Measurements from ENCODE around the gene CLEC20A. TPM values are rescaled to one million over a fixed set of nuclear protein-coding genes. Genes with fewer than 3 reads are reported as not detected.

Gene CLEC20A
- total and polyA plus RNA-seq, 2 experiments from 2014 or later = not detected

DNA sequence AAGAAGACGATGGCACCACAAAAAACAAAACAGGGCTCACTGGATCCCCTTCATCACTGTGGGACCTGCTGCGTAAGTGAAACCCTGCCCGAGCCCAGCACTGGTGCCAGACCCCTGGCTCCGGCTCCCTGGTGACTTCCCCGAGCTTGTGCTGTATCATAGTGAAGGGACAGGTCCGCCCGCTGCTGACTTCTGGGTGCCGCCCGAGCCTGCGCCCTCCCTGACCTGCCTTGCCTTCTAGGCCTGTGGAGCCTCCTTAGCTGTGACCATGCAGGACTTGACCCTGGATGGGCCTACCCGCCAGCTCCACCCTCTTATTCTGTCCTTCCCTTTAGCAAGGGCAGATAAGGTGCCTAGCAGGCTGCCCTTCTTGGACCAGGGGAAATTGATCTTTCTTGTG lies 24.0 kb upstream of the CLEC20A start:
- Mint-ChIP-seq H3K27ac (no peak overlapping the region), H3K9me3 (no peaks in the 10 kb centered on the region)
- DNase-seq (ENCODE audit: low spot score) = no peak

More for the DNA sequence above, 24.0 kb upstream of the CLEC20A start:
- no peaks in the 10 kb centered on the region for H3K4me1 ChIP-seq (ENCODE audit: insufficient read depth)
- no peaks in the 10 kb centered on the region for H3F3A ChIP-seq (replicated peaks; ENCODE audit: low read depth)
- H3K27me3 ChIP-seq (ENCODE audit: insufficient read depth) = no peaks in the 10 kb centered on the region
- Mint-ChIP-seq H3K4me1 (no peaks in the 10 kb centered on the region), H3K27me3 (ENCODE audit: insufficient read depth, low read depth, poor library complexity) (peaks cover 5% of the 10 kb centered on the region), H3K4me3 (no peak overlapping the region), H3K36me3 (ENCODE audit: low read depth) (no peaks in the 10 kb centered on the region)
- H3K79me2 ChIP-seq (replicated peaks; ENCODE audit: insufficient read depth) = no peaks in the 10 kb centered on the region
- no peak overlapping the region for H2AFZ ChIP-seq
- H3K36me3 ChIP-seq (ENCODE audit: insufficient read depth) = no peaks in the 10 kb centered on the region
- H3K27ac ChIP-seq (ENCODE audit: low read depth) = no peak overlapping the region
- TF ChIP-seq JUNB (IDR thresholded peaks at IDR 0.05; ENCODE audit: unreplicated experiment) = no peak
- no peak for TF ChIP-seq POLR2AphosphoS5 (IDR thresholded peaks at IDR 0.05; ENCODE audit: low read depth)
- no peak for TF ChIP-seq ZNF114 (CRISPR knock-in tag; IDR thresholded peaks at IDR 0.05)
- TF ChIP-seq, protein P1, sequence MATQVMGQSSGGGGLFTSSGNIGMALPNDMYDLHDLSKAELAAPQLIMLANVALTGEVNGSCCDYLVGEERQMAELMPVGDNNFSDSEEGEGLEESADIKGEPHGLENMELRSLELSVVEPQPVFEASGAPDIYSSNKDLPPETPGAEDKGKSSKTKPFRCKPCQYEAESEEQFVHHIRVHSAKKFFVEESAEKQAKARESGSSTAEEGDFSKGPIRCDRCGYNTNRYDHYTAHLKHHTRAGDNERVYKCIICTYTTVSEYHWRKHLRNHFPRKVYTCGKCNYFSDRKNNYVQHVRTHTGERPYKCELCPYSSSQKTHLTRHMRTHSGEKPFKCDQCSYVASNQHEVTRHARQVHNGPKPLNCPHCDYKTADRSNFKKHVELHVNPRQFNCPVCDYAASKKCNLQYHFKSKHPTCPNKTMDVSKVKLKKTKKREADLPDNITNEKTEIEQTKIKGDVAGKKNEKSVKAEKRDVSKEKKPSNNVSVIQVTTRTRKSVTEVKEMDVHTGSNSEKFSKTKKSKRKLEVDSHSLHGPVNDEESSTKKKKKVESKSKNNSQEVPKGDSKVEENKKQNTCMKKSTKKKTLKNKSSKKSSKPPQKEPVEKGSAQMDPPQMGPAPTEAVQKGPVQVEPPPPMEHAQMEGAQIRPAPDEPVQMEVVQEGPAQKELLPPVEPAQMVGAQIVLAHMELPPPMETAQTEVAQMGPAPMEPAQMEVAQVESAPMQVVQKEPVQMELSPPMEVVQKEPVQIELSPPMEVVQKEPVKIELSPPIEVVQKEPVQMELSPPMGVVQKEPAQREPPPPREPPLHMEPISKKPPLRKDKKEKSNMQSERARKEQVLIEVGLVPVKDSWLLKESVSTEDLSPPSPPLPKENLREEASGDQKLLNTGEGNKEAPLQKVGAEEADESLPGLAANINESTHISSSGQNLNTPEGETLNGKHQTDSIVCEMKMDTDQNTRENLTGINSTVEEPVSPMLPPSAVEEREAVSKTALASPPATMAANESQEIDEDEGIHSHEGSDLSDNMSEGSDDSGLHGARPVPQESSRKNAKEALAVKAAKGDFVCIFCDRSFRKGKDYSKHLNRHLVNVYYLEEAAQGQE (IDR thresholded peaks at IDR 0.05; ENCODE audit: unreplicated experiment) = no peak
- no peak for TF ChIP-seq CREB1 (CRISPR knock-in tag; IDR thresholded peaks at IDR 0.05; ENCODE audit: low read depth)
- no peak for TF ChIP-seq CTCF (conservative IDR thresholded peaks at IDR 0.05; ENCODE audit: low read depth in 2 of 2)
- no peak for TF ChIP-seq STAT1 (IDR thresholded peaks at IDR 0.05; ENCODE audit: unreplicated experiment)
- no peak for TF ChIP-seq EZH2phosphoT487 (IDR thresholded peaks at IDR 0.05; ENCODE audit: unreplicated experiment)
- TF ChIP-seq, protein P2, sequence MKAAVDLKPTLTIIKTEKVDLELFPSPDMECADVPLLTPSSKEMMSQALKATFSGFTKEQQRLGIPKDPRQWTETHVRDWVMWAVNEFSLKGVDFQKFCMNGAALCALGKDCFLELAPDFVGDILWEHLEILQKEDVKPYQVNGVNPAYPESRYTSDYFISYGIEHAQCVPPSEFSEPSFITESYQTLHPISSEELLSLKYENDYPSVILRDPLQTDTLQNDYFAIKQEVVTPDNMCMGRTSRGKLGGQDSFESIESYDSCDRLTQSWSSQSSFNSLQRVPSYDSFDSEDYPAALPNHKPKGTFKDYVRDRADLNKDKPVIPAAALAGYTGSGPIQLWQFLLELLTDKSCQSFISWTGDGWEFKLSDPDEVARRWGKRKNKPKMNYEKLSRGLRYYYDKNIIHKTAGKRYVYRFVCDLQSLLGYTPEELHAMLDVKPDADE (IDR thresholded peaks at IDR 0.05) = no peak
- no peak for TF ChIP-seq ZNF462 (CRISPR knock-in tag; IDR thresholded peaks at IDR 0.05)
- TF ChIP-seq ZNF331 (CRISPR knock-in tag; IDR thresholded peaks at IDR 0.05; ENCODE audit: low read depth) = no peak
- TF ChIP-seq NANOG (IDR thresholded peaks at IDR 0.05; ENCODE audit: borderline replicate concordance) = no peak
- TF ChIP-seq EZH2 (IDR thresholded peaks at IDR 0.05; ENCODE audit: low read depth, unreplicated experiment) = no peak
- H3K9me2 ChIP-seq (ENCODE audit: insufficient read depth) = peaks cover 4% of the 10 kb centered on the region; the same call in 1 of the 2 replicates
- no peaks in the 10 kb centered on the region for H4K20me1 ChIP-seq (replicated peaks; ENCODE audit: insufficient read depth)
- no peak overlapping the region for H3K4me2 ChIP-seq
- no peak overlapping the region for H3K4me3 ChIP-seq
- ATAC-seq = no peak

Data from GM23338 (cell line).